ENCODE data around the gene BMPR1B.
"Not testable (repeated sequence)": the region's sequence is repeated elsewhere in the genome, so short reads cannot be mapped to it uniquely, and the experiment has no call there.

Gene BMPR1B

DNA sequence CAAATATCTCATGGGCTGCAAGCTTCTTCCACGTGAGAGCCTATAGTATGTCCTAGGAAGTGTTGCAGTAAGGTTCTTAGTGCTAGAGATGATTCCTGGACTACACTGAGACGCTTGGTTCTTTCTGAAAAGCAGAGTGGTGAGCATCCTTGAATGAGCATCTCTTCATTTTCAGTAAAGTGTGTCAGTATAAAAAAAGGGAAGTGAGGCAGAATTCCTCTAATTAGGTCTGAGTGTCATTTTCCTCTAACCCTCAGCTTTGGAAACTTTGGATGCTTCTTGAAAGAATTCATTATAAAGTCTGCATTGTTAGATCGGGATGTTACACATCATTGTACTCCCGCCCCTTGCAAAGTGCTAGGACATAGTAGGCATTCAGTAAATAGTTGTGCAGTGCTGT is 5.2 kb downstream of the BMPR1B start:
- DNase-seq (ENCODE audit: low read depth): no peak

DNA sequence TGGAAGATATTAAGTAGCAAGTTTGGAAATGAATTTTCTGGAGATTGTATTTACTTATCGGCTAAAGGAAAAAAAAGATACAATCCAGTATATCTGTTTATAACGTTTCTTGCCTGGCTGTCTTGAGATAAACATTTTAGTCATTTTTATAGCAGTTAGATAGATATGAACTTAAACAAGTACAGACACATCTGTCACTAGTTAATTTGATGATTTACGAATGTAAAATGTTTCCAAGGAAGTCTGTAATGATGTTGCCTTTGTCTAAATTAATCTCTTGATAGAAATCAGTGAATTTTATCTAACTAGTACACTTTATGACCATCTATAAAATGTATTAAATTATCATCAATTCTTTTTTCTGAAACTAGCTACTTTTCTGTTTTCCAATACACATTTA is 5.7 kb downstream of the BMPR1B start:
- DNase-seq (ENCODE audit: low read depth): no peak

DNA sequence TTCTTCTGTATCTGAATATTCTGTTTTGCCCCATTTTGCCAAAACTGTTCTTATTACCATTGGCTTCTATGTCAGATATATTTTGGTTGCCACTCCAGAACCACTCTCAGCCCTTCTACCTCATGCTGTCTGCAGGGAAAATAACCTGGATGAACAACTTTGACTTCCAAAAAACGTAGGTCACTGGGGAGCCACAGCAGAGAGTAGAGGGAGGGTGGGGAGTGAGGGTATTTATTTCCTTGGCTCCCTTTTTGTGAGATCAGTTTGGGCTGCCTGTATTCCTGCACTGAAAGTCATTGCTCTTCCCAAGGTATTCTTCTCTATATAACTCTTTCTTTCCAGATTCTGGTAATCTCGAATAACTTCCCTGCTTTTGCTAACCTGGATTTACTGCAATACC is 6.3 kb downstream of the BMPR1B start:
- DNase-seq (ENCODE audit: low read depth): no peak

DNA sequence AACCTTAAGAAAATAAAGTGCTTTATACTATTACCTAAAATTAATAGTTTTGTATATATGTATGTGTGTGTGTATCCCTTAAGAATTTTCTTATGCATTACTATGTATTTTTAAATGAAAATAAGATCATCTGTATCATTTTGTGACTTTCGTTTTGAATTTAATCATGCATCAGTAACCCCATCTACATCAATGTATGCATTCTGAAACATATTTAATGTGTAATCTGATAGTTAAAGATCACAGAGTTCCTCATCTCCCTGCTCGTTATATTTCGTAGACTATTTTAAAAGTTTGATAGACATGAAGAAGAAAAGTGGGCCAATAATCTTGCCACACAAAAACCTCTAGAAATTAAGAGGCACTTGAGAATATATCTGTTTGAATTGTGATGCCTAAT is 7.4 kb downstream of the BMPR1B start:
- DNase-seq (ENCODE audit: low read depth): no peak

DNA sequence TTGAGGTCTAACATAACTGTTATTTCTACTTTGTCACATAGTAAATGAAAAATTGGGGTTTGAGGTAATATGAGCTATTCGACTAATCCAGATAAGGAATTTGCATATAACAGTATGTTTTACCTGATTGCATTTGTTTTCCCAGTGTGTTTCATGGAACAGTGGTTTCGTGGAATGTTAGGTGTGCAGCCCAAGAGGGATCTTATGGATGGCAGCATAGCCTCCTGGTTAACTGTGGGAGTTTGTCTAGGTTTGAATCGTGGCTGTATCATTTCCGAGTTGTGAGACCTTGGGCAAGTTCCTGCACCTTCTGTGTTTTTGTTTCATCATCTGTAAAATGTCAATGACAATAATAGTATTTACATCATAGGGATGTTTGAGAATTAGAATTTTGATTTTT is 7.9 kb downstream of the BMPR1B start:
- DNase-seq (ENCODE audit: low read depth): no peak

DNA sequence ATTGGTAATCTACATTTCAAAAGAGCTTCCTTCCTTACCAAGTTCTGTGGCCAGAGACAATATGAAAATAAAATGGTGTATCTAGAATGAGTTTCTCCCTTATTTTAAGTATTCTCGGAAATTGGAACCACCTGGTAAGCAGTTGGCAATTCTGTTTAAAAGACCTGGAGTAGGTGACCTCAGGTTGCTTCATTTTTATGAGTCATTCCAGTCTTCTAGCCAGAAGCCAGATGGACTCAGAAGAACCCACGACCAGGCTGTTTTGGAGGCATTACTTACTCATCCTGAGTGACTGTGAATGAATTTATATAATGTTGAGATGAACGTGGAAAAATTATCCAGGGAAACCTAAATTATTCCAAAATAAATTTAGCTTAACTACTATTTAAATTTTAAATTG is 9.1 kb downstream of the BMPR1B start:
- peak; percentile 68 for DNase-seq (ENCODE audit: low read depth)

DNA sequence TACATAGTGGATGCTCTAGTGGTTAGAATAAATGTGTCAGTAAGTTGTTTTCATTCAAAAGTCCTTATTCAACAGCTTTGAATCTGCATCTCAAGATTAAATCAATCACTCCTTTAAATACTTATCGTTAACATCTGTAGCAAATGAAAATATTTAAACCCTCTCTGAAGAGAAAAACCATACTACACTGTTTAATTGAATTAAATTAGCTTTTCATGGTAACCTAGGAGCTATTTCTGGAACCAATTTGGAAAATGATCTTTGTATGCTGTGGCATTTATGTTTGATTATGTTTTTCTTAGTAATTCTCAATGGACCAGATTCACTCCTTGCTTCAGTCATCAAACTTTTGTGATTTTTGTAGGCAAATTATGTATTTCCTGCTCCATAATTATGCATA is 9.7 kb downstream of the BMPR1B start:
- DNase-seq (ENCODE audit: low read depth): no peak

DNA sequence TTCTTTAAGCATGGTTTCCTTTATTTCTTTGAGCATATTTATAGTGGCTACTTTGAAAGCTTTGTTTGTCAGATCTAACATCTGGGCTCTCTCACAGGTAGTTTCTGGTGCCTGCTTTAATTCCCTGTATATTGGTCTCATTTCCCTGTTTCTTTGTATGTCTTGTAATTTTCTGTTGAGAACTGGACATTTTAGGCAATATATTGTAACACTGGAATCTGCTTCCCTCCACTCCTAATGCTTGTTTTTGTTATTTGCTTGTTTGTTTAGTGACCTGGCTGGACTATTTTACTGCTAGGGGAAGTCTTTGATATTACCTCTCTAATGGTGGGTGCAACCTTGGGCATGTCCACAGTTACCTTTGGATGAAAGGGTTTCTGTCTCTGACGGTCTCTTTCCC is 25.0 kb downstream of the BMPR1B start:
- no peak for DNase-seq (ENCODE audit: low read depth)

DNA sequence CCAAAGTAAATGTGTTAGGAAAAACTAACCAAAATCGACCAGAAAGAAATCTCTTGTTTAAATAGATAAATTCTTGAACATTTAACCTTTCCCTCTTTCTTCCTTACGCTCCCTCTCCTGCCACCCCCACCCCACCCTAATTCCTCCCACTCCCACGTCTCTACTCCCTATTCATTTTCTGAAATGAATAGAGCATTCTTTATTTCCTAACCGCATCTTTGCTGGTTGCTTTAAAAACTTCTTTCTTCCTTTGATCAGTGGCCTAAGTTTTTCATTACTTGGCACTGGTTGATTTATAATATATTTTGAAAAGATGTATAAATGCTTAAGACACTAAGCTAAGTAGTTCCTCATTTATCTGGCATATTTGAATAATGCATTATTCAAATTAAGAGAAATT is 33.9 kb downstream of the BMPR1B start:
- no peak for DNase-seq (ENCODE audit: low read depth)

DNA sequence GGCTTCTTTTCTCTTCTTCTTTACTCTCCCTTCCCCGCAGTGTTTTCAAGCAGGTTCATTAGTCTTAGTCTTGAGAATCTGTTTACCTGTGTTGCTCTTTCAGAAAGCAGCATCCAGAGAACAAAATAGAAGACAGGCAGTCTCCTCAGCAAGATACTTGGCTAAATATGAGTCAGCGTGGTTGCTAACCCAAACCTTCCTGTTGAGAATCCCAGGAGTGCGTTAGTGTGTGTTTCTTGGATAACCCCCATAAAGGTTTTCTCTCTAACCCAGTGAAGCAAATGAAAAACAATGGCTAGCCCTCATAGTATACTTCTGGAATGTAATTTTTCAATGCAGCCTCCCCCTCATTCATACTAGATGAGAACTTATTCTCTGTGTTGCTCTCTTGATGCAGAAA is 41.1 kb downstream of the BMPR1B start:
- no peak for DNase-seq (ENCODE audit: low read depth)

DNA sequence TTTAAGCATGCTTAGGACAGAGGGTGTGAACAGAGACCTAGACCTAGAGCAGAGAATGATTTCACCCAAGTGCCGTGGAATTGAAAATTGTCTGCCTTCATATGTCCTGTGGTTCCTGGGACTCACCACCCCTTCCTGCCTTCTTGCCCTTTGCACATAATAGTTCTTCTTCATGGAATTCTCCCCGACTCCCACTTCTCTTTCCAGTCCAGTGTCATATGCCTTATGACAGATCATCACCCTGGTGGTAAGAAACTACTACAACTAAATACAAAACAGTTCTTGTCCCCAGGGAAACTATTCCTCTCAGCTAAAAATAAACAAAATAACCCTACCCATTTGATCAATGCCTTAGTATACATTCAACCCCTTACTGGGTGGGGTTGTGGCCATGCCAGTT is 43.3 kb downstream of the BMPR1B start:
- no peak for DNase-seq (ENCODE audit: low read depth)

DNA sequence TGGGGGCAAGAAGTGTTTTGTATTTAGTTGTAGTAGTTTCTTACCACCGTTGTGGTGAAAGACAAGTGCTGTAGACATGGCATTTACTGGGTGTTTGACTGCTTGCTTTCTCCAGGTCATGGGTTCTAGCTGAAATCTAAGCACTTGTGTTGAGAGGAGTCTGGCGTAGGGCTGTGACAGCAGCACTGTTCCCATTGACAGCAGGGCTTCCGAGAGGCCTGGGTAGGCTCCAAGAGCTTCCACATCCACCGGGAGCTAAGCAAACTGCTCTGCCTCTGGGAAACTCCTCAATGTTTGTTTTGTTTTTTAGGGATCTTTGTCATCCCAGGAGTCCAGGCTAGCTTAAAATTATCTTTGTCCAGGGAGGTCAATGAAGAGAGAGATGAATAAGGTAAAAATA is 44.3 kb downstream of the BMPR1B start:
- DNase-seq (ENCODE audit: low read depth): no peak

DNA sequence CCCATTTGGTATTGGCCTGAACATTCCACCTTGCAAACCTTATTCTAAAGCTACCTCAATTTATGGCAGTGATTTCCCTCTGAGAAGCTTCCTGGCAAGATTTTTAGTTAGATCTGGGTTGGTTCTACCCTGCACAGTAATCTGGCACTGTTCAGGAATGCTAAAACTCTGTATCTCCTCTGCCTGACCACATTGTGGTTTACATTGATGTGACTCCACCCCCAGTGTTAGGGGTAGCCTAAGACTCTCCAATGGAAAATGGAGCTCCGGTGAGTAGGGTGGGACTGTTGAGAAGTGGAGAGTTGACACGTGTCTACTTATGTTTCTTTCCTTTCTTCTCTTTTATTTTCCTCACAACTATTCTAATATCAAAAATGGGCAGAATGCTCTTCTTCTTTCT is 45.4 kb downstream of the BMPR1B start:
- no peak for DNase-seq (ENCODE audit: low read depth)

DNA sequence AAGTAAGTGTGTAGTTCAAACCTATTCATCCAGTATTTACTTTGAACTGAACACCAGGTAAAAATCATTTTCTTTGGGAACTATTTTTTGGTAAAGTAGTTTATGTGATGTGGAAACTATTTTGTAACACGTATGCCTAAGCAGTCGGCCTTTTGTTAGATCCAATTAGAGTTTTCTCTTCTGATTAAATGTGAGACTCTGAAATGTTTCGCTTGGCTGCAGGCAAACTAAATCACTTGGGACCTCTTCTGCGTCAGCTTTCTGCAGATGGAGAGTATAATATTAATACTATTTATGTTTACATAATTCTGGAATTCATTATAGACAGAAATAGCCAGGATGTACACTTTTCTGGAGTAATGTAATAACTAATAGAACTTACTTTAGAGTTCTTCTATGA is 46.9 kb downstream of the BMPR1B start:
- no peak for DNase-seq (ENCODE audit: low read depth)

DNA sequence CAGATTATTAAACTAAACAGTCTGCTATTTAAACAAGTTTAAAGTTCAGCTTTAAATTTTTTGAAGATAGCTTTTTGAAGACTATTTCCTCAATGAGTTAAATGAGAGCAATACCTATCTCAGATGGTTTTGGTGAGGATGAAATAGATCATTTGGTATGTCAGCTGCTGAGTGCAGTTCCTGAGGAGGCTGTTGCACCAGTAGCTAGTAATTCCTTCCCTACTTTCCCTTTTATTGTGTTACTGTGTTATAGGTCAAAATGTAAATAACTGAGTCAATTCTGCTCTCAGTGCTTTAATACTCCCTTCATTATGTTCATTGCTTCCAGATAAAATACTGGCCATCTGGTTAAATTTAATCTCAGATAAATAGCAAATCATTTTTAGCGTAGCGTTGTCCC is 48.6 kb downstream of the BMPR1B start:
- DNase-seq (ENCODE audit: low read depth): no peak

DNA sequence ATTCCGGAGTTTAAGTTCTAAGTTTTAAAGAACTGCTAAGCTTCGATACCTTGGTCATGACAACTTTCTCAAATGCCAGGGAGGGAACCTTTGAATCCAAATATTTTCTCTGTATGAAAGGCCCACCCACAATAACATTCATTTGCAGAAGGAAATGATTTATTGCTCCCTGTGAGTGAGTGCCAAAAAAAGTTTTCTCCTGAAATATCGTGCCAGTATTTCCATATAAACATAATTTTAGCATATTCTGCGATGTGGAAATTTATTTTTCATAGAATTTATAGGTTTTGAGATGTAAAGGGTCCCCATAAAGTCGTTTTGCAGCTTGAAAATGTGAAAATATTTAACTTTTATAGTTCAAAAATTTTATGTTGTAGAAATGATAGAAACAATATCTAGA is 53.9 kb downstream of the BMPR1B start:
- no peak for DNase-seq (ENCODE audit: low read depth)

DNA sequence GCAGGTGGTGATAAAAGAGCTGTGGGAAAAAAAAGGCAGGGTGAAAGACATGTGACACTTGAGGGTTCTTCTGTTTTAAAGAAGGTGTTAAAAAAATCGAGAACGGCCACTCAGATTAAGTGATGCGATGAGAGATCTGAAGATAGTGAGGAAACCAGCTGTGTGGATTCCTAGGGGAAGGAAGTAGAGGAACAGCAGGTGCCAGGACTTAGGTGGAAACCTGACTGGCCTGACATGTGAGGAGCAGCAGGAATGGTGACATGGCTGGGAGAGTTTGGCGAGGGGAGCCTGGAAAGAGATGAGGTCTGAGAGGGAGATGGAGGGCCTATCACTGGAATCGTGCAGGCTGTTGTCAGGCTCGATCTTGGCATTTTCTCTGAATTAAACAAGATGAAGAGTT is 55.5 kb downstream of the BMPR1B start:
- no peak for DNase-seq (ENCODE audit: low read depth)

DNA sequence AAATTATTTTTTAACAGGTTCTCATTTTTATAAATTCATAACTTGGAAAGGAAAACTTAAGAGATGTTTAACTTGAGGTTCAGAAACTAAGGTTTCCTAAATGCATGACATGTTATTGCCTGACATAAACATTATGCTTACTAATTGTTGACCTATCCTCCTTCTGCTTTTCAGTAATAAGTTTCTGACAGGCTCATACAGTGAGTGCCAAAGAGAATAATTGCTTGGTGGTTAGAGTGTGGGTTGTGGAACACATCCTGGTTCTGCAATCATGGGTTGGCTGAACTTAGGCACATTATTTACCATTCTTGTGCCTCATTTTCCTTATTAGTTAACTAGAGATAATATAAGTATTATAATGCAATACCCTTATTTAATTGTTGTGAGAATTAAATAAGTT is 56.5 kb downstream of the BMPR1B start:
- no peak for DNase-seq (ENCODE audit: low read depth)

DNA sequence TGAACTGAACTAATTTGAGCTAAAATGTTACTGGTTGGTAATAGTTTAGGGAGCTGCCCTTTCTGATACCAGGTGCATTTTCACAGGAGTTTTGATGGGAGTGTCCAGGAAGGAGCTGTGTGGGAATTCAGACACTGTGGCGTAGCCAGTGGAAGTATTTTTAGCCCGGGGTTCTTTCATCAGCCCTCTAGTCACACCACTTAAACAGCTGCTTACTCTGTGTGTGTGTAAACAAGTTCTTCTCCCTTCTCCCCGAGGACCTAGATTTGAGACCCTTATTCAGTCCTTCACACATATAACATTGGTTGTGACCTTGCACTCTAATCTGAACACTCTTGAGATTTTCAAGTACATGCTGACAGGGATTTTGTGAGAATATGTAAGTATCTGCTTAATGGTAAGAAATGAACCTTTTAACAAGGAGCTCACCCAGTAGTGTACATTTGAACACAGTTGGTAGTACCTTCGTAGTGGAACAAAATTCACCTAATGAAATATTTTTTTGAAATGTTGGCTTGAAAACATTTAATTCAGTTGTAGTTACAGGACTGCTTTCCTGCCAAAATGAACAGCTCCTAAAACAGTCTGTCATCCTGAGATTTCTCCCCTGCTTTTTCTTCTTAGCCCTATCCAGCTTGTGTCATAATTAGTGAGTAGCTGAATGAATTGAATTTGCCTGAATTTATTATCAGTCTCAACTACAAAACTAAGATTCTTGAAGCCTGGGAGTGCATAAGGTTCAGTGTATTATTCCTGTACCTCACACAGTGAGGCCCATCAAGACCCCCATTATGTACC is 61.8 kb downstream of the BMPR1B start:
- DNase-seq (ENCODE audit: low read depth): no peak

DNA sequence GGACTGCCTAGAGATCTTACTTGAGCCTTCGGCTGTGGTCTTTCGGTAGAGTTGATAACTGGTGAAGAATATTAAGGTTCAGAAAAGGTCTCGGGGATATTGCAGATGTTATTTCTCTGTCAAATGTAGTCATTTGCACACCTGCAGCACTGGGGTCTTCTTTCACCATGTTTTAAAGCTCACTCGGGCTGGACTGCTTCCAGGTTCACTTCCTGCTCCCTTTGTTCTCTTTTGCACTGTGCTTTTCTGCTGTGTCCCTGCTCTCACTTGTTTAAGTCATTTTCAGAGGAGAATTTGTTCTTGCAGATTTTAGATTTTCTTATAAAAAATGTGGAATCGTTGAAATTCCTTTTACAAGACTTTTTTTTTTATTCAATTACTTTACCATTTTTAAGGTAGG is 68.5 kb downstream of the BMPR1B start:
- no peak for DNase-seq (ENCODE audit: low read depth)

DNA sequence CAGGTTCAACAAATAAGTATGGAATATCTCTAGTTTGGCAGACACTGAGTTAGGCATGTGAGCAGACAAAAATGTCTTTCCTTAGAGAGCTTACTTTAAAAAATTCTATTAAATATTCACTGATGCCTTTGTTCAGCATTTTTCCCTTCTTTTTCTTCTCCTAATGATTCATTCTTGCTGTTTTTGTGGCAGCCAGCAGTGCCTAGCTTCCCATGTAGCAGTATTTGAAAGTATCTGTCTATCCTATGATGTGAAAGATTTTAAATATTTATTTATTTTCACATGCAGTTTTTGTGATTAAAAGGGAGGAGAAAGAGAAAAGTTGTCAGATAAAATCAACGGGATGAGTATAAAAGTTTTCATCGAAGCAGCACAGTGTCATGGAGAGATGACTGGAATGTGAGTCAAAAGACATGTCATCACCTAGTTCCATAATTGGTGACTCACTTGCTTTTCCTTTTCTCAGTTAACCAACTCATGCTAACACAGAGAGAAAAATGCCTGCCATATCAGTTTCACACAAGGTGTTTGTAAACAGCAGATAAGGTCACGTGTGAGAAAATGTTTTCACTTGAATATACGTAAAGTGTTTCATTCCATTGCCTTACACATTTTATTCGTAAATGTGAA is 69.8 kb downstream of the BMPR1B start:
- DNase-seq (ENCODE audit: low read depth): peak; percentile 76

DNA sequence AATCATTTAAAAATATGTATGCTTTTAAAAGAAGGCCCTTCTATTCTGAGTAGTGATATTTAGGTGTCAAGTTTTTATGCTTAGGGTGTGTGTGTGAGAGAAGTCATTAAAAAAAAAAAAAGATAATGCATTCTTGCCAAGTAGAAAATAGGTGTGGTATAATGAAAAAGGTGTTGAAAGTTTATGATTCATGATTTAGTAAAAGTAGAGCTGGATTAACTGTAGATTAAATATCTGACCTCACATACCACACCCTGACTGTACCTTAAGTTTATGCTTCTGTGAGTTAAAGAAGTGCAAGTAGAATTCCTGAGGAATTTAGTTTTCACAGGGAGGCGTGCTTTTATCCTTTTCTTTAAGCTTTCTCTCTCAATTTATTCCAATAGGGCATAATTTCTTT is 71.1 kb downstream of the BMPR1B start:
- DNase-seq (ENCODE audit: low read depth): no peak

DNA sequence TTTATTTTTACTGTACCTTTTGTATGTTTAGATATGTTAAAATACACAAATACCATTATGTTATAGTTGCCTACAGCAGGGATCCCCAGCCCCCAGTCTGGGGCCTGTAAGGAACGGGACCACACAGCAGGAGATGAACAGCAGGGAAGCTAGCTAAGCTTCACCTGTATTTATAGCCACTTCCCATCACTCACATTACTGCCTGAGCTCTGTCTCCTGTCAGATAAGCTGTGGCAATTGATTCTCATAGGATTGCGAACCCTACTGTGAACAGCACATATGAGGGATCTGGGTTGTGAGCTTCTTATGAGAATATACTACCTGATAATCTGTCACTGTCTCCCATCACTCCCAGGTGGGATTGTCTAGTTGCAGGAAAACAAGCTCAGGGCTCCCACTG is 73.9 kb downstream of the BMPR1B start:
- no peak for DNase-seq (ENCODE audit: low read depth)

DNA sequence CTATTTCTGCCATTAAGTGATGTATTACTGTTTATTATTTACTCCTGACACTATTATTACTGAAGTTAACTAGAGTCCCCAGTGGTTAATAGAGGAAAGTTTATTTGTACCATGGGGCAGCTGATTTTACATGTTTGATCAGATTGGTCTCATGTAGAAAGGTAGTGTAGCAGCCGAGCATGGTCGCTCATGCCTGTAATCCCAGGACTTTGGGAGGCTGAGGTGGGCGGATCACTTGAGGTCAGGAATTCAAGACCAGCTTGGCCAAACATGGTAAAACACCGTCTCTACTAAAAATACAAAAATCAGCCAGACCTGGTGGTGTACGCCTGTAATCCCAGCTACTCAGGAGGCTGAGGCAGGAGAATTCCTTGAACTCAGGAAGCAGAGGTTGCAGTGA is 74.6 kb downstream of the BMPR1B start:
- DNase-seq (ENCODE audit: low read depth): not testable (repeated sequence)

All from HS-5 (cell line).